ENCODE results near the gene ATP8A2. TPM values are rescaled to one million over a fixed set of nuclear protein-coding genes. Genes with fewer than 3 reads are reported as not detected.

ATP8A2 gene
- total RNA-seq, 1 experiment from 2014 or later: 5.2 TPM

GRCh38 chr13:25927363-25927762 lies 555.6 kb downstream of the ATP8A2 start:
- Mint-ChIP-seq H3K4me3 (no peak overlapping the region), H3K9me3 (peaks cover 7% of the 10 kb centered on the region; the same call in 1 of the 2 replicates), H3K27ac (no peak overlapping the region), H3K27me3 (ENCODE audit: low read depth) (peaks cover 21% of the 10 kb centered on the region), H3K4me1 (peaks cover 66% of the 10 kb centered on the region), H3K36me3 (no peaks in the 10 kb centered on the region)
- no peak for TF ChIP-seq OVOL2 (CRISPR knock-in tag; IDR thresholded peaks at IDR 0.05; ENCODE audit: borderline replicate concordance)
- TF ChIP-seq GRHL2 (CRISPR knock-in tag; IDR thresholded peaks at IDR 0.05; ENCODE audit: insufficient replicate concordance, severe bottlenecking): no peak
- TF ChIP-seq JUN (CRISPR knock-in tag; IDR thresholded peaks at IDR 0.05): no peak
- TF ChIP-seq ZNF396 (CRISPR knock-in tag; IDR thresholded peaks at IDR 0.05; ENCODE audit: borderline replicate concordance): no peak
- no peak for TF ChIP-seq FOXP1 (CRISPR knock-in tag; IDR thresholded peaks at IDR 0.05; ENCODE audit: borderline replicate concordance)
- TF ChIP-seq, protein P1, sequence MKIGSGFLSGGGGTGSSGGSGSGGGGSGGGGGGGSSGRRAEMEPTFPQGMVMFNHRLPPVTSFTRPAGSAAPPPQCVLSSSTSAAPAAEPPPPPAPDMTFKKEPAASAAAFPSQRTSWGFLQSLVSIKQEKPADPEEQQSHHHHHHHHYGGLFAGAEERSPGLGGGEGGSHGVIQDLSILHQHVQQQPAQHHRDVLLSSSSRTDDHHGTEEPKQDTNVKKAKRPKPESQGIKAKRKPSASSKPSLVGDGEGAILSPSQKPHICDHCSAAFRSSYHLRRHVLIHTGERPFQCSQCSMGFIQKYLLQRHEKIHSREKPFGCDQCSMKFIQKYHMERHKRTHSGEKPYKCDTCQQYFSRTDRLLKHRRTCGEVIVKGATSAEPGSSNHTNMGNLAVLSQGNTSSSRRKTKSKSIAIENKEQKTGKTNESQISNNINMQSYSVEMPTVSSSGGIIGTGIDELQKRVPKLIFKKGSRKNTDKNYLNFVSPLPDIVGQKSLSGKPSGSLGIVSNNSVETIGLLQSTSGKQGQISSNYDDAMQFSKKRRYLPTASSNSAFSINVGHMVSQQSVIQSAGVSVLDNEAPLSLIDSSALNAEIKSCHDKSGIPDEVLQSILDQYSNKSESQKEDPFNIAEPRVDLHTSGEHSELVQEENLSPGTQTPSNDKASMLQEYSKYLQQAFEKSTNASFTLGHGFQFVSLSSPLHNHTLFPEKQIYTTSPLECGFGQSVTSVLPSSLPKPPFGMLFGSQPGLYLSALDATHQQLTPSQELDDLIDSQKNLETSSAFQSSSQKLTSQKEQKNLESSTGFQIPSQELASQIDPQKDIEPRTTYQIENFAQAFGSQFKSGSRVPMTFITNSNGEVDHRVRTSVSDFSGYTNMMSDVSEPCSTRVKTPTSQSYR (CRISPR knock-in tag; IDR thresholded peaks at IDR 0.05): no peak
- no peak for TF ChIP-seq SMAD3 (CRISPR knock-in tag; IDR thresholded peaks at IDR 0.05; ENCODE audit: borderline replicate concordance)
- no peak for TF ChIP-seq CDX4 (CRISPR knock-in tag; IDR thresholded peaks at IDR 0.05; ENCODE audit: borderline replicate concordance)
- ChIA-PET CTCF (no interaction called here), POLR2A (no interaction called here)
- ATAC-seq (no peak), DNase-seq (ENCODE audit: low spot score) (no peak)

- DNase-seq (ENCODE audit: low spot score) (no peak), ATAC-seq (no peak)
- H3K36me3 Mint-ChIP-seq: no peaks in the 10 kb centered on the region
- H3K9me3 Mint-ChIP-seq: peaks cover 7% of the 10 kb centered on the region; the same call in 1 of the 2 replicates
- H3K27me3 Mint-ChIP-seq (ENCODE audit: low read depth): peaks cover 19% of the 10 kb centered on the region
- H3K27ac Mint-ChIP-seq: no peak overlapping the region
- POLR2A ChIA-PET: no interaction called here
- H3K4me3 Mint-ChIP-seq: no peak overlapping the region
- CTCF ChIA-PET: no interaction called here
- H3K4me1 Mint-ChIP-seq: peaks cover 63% of the 10 kb centered on the region
- no peak for TF ChIP-seq SOX15 (CRISPR knock-in tag; IDR thresholded peaks at IDR 0.05)
- TF ChIP-seq, protein P2, sequence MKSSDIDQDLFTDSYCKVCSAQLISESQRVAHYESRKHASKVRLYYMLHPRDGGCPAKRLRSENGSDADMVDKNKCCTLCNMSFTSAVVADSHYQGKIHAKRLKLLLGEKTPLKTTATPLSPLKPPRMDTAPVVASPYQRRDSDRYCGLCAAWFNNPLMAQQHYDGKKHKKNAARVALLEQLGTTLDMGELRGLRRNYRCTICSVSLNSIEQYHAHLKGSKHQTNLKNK (CRISPR knock-in tag; IDR thresholded peaks at IDR 0.05): no peak
- TF ChIP-seq ZNF416 (CRISPR knock-in tag; IDR thresholded peaks at IDR 0.05): no peak
- TF ChIP-seq ZNF121 (CRISPR knock-in tag; IDR thresholded peaks at IDR 0.05): no peak
- no peak for TF ChIP-seq CTCF (IDR thresholded peaks at IDR 0.05)
- TF ChIP-seq CBFB (CRISPR knock-in tag; IDR thresholded peaks at IDR 0.05; ENCODE audit: low read depth): no peak
- no peak for TF ChIP-seq OVOL2 (CRISPR knock-in tag; IDR thresholded peaks at IDR 0.05; ENCODE audit: borderline replicate concordance)
- no peak for TF ChIP-seq TEAD4 (CRISPR knock-in tag; IDR thresholded peaks at IDR 0.05)
- TF ChIP-seq, protein P3, sequence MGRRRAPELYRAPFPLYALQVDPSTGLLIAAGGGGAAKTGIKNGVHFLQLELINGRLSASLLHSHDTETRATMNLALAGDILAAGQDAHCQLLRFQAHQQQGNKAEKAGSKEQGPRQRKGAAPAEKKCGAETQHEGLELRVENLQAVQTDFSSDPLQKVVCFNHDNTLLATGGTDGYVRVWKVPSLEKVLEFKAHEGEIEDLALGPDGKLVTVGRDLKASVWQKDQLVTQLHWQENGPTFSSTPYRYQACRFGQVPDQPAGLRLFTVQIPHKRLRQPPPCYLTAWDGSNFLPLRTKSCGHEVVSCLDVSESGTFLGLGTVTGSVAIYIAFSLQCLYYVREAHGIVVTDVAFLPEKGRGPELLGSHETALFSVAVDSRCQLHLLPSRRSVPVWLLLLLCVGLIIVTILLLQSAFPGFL (CRISPR knock-in tag; IDR thresholded peaks at IDR 0.05; ENCODE audit: borderline replicate concordance): no peak
- TF ChIP-seq TP53 (CRISPR knock-in tag; IDR thresholded peaks at IDR 0.05): no peak
- TF ChIP-seq GRHL2 (CRISPR knock-in tag; IDR thresholded peaks at IDR 0.05; ENCODE audit: insufficient replicate concordance, severe bottlenecking): no peak
- no peak for TF ChIP-seq SMAD4 (CRISPR knock-in tag; IDR thresholded peaks at IDR 0.05)
- TF ChIP-seq, protein P4, sequence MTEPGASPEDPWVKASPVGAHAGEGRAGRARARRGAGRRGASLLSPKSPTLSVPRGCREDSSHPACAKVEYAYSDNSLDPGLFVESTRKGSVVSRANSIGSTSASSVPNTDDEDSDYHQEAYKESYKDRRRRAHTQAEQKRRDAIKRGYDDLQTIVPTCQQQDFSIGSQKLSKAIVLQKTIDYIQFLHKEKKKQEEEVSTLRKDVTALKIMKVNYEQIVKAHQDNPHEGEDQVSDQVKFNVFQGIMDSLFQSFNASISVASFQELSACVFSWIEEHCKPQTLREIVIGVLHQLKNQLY (CRISPR knock-in tag; IDR thresholded peaks at IDR 0.05): no peak
- TF ChIP-seq, protein P5, sequence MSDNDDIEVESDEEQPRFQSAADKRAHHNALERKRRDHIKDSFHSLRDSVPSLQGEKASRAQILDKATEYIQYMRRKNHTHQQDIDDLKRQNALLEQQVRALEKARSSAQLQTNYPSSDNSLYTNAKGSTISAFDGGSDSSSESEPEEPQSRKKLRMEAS (CRISPR knock-in tag; IDR thresholded peaks at IDR 0.05): no peak
- no peak for TF ChIP-seq AR (CRISPR knock-in tag; IDR thresholded peaks at IDR 0.05)
- no peak for TF ChIP-seq ELF4 (CRISPR knock-in tag; IDR thresholded peaks at IDR 0.05; ENCODE audit: low read depth)
- no peak for TF ChIP-seq SP1 (CRISPR knock-in tag; conservative IDR thresholded peaks at IDR 0.05)
- TF ChIP-seq USF1 (CRISPR knock-in tag; IDR thresholded peaks at IDR 0.05): no peak
- no peak for TF ChIP-seq JUN (CRISPR knock-in tag; IDR thresholded peaks at IDR 0.05)
Measured at GRCh38 chr13:25927932-25928331, 556.2 kb downstream of the ATP8A2 start.

Measured in WTC11 (cell line).